OCI-LY1 (cell line): ENCODE results near the gene SOBP.

ENCODE experiments used
- H2AFZ ChIP-seq: fragments of 200-600 bp; sonication (generic), shearing (Covaris generic); 2 replicates; pipeline ENCODE4 v1.6.0; 2014; ENCODE audit warnings: antibody characterized with exemption, mild to moderate bottlenecking, low read length
- H3F3A ChIP-seq: fragments of 200-600 bp; sonication (generic), shearing (Covaris generic); 2 replicates; pipeline ENCODE4 v1.6.0; 2014; ENCODE audit warnings: mild to moderate bottlenecking, antibody characterized with exemption, low read length, moderate library complexity; ENCODE audit not compliant: insufficient read depth
- H3K27ac ChIP-seq: fragments of 200-600 bp; sonication (generic); 2 replicates; pipeline ENCODE4 v1.5.1; 2014; ENCODE audit warnings: low read length, mixed run types, mild to moderate bottlenecking, low read depth; ENCODE audit not compliant: poor library complexity, severe bottlenecking
- H3K27me3 ChIP-seq: fragments of 200-600 bp; sonication (generic); 2 replicates; pipeline ENCODE4 v1.6.0; 2014; ENCODE audit warnings: antibody characterized with exemption, mild to moderate bottlenecking, low read length, moderate library complexity; ENCODE audit not compliant: insufficient read depth
- H3K36me3 ChIP-seq: fragments of 200-600 bp; sonication (generic); 2 replicates; pipeline ENCODE4 v1.6.1; 2014; ENCODE audit warnings: mild to moderate bottlenecking, antibody characterized with exemption, low read length, moderate library complexity, mixed read lengths; ENCODE audit not compliant: insufficient read depth
- H3K4me1 ChIP-seq: fragments of 200-600 bp; sonication (generic); 2 replicates; pipeline ENCODE4 v1.5.1; 2014; ENCODE audit warnings: mild to moderate bottlenecking, low read length, moderate library complexity; ENCODE audit not compliant: insufficient read depth, severe bottlenecking
- H3K4me2 ChIP-seq: fragments of 200-600 bp; sonication (generic), shearing (Covaris generic); 2 replicates; pipeline ENCODE4 v1.6.1; 2014; ENCODE audit warnings: low read length
- H3K4me3 ChIP-seq: fragments of 200-600 bp; sonication (generic); 2 replicates; pipeline ENCODE4 v1.5.1; 2014; ENCODE audit warnings: low read length, low read depth, mild to moderate bottlenecking, mixed read lengths; ENCODE audit not compliant: poor library complexity, severe bottlenecking
- H3K79me2 ChIP-seq: fragments of 200-600 bp; shearing (Covaris generic); 2 replicates; pipeline ENCODE4 v1.6.1; 2016; ENCODE audit warnings: mixed run types, low read length, mixed read lengths; ENCODE audit not compliant: insufficient read depth
- H3K9ac ChIP-seq: fragments of 200-600 bp; sonication (generic), shearing (Covaris generic); 2 replicates; pipeline ENCODE4 v1.6.1; 2014; ENCODE audit warnings: mild to moderate bottlenecking, low read length, mixed read lengths
- H3K9me2 ChIP-seq: fragments of 200-600 bp; sonication (generic), shearing (Covaris generic); 2 replicates; pipeline ENCODE4 v1.6.1; 2014; ENCODE audit warnings: low read depth, mild to moderate bottlenecking, low read length, mixed read lengths
- H3K9me3 ChIP-seq: fragments of 200-600 bp; shearing (Covaris generic); 2 replicates; pipeline ENCODE4 v1.6.1; 2014; ENCODE audit warnings: low read length, mixed read lengths
- H4K20me1 ChIP-seq: fragments of 200-600 bp; sonication (generic), shearing (Covaris generic); 2 replicates; pipeline ENCODE4 v1.6.0; 2016; ENCODE audit warnings: mild to moderate bottlenecking, low read length; ENCODE audit not compliant: insufficient read depth
- CTCF ChIP-seq: fragments of 200-600 bp; sonication (generic), shearing (Covaris generic); IDR thresholded peaks from 2 replicates; pipeline ENCODE4 v1.5.1; 2017; ENCODE audit warnings: mild to moderate bottlenecking, antibody characterized with exemption, low read length, moderate library complexity, mixed read lengths
- EZH2 ChIP-seq: fragments of 200-600 bp; sonication (generic), shearing (Covaris generic); IDR thresholded peaks from 2 replicates; pipeline ENCODE4 v1.8.0; 2017; ENCODE audit warnings: borderline replicate concordance, mixed run types, mild to moderate bottlenecking, antibody characterized with exemption, low read length, moderate library complexity, mixed read lengths

SOBP gene

GRCh38 chr6:107660839-107661238, 170.9 kb downstream of the SOBP start:
- Histone ChIP-seq H3K4me2 (no peak overlapping the region), H3K27me3 (no peaks in the 10 kb centered on the region), H3K9ac (no peak overlapping the region), H3K9me2 (no peaks in the 10 kb centered on the region), H4K20me1 (no peaks in the 10 kb centered on the region), H3K4me1 (peaks cover 46% of the 10 kb centered on the region), H3K79me2 (no peaks in the 10 kb centered on the region), H3K36me3 (peaks cover 12% of the 10 kb centered on the region), H3F3A (no peaks in the 10 kb centered on the region; the same call in 1 of the 2 replicates), H3K4me3 (no peak overlapping the region), H2AFZ (no peak overlapping the region), H3K9me3 (no peaks in the 10 kb centered on the region), H3K27ac (no peak overlapping the region)
- TF ChIP-seq CTCF (no peak), EZH2 (no peak)

DNA sequence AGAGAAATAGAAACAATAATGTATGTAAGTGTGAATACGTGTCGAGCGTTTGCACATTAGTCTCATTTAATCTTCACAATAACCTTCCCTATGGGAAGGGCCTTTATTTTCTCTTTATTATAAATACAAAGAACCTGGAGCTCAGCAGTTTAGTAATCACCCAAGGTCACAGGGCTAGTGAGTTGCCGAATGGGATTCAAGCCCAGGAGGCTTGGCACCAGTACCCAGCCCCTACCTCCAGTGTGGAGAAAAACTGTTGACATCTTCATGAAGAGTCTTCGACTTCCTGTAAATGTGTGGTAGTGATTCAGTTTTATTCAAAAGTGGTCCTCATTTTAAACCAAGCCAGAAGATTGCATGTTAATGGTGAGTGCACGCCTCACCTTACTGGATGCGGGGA, 171.4 kb downstream of the SOBP start:
- no peak overlapping the region for H3K4me2 ChIP-seq
- H3K9me3 ChIP-seq, result no peaks in the 10 kb centered on the region
- H3K4me3 ChIP-seq, result no peak overlapping the region
- TF ChIP-seq EZH2, result no peak
- H3K4me1 ChIP-seq, result peaks cover 42% of the 10 kb centered on the region
- no peaks in the 10 kb centered on the region for H3K9me2 ChIP-seq
- H4K20me1 ChIP-seq, result no peaks in the 10 kb centered on the region
- H3K27ac ChIP-seq, result no peak overlapping the region
- no peak overlapping the region for H2AFZ ChIP-seq
- no peaks in the 10 kb centered on the region for H3K27me3 ChIP-seq
- no peak overlapping the region for H3K9ac ChIP-seq
- H3F3A ChIP-seq, result no peaks in the 10 kb centered on the region; the same call in 1 of the 2 replicates
- H3K79me2 ChIP-seq, result no peaks in the 10 kb centered on the region
- H3K36me3 ChIP-seq, result peaks cover 12% of the 10 kb centered on the region

DNA sequence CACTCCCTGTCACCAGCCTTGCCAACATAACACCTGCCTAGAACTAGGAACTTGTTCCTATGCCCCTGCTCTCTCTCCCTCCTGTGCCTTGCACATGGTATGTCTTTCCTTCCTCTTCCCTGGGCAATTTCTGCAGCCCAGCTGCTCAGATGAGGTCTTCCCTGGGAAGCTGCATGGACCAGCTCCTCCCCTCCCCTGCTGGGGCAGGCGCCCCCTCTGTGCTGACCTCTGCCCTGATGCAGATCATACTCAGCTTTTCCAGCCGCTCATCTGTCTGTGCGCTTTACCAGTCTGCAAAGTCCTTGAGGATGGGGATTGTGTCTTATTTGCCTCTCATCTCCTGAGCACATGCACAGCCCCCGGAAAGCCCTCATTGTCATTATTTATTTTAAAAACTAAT, 172.4 kb downstream of the SOBP start:
- Histone ChIP-seq H3K9me3 (no peaks in the 10 kb centered on the region), H3K4me1 (peaks cover 31% of the 10 kb centered on the region), H3F3A (no peaks in the 10 kb centered on the region), H3K9ac (no peak overlapping the region), H3K4me3 (no peak overlapping the region), H2AFZ (no peak overlapping the region), H3K27me3 (no peaks in the 10 kb centered on the region), H3K4me2 (no peak overlapping the region), H4K20me1 (no peaks in the 10 kb centered on the region), H3K27ac (no peak overlapping the region), H3K79me2 (no peaks in the 10 kb centered on the region), H3K9me2 (no peaks in the 10 kb centered on the region), H3K36me3 (peaks cover 12% of the 10 kb centered on the region)
- no peak for TF ChIP-seq CTCF
- TF ChIP-seq EZH2, result no peak

GRCh38 chr6:107663308-107663707, 173.4 kb downstream of the SOBP start:
- Histone ChIP-seq H3K9ac (no peak overlapping the region), H3K4me1 (peaks cover 21% of the 10 kb centered on the region), H4K20me1 (no peaks in the 10 kb centered on the region), H3K9me2 (no peaks in the 10 kb centered on the region), H3K27ac (no peak overlapping the region), H3K27me3 (no peaks in the 10 kb centered on the region), H3K4me3 (no peak overlapping the region), H3K36me3 (peaks cover 12% of the 10 kb centered on the region), H3K4me2 (no peak overlapping the region), H3F3A (no peaks in the 10 kb centered on the region), H3K79me2 (no peaks in the 10 kb centered on the region), H3K9me3 (no peaks in the 10 kb centered on the region), H2AFZ (no peak overlapping the region)
- no peak; the same call in 1 of the 2 replicates for TF ChIP-seq CTCF
- no peak for TF ChIP-seq EZH2
